Raji (cell line): ENCODE data around the gene MRPL36.

ENCODE experiments used
- POLR2A ChIP-seq: IDR thresholded peaks from 2 replicates; pipeline ENCODE4 v1.6.1; 2011; ENCODE audit warnings: low read depth, low read length, control low read depth; ENCODE audit not compliant: insufficient read depth

MRPL36 gene

DNA sequence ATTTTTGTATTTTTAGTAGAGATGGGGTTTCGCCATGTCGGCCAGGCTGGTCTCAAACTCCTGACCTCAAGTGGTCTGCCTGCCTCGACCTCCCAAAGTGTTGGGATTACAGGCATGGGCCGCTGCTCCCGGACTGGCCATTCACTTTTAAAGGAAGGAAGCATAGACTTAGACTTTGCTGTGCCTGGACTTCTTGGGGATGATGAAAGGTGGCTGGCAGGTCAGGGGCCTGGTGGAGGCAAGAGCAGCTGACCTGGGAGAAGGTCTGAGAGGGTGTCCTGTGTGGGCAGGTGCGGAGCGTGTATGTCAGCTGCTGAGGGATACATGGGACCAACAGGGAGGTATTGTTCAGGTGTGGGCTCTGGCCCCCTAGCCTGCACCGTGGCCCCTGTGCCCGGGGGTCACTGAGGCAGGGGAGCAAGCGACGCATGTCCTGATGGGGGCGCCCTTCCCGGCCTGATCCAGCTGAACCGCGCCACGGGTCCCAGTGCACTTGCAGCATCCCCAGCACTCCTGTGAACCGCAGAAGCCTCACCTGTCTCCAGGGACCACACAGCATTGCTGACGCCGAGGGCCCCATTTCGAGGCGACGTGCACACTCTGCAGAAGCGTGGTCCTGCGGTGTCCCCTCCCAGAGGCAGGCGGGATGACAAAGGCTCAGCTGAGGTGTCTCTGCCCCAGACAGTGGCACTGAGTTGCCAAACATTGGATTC, 24.6 kb upstream of the MRPL36 start:
- no peak for TF ChIP-seq POLR2A

DNA sequence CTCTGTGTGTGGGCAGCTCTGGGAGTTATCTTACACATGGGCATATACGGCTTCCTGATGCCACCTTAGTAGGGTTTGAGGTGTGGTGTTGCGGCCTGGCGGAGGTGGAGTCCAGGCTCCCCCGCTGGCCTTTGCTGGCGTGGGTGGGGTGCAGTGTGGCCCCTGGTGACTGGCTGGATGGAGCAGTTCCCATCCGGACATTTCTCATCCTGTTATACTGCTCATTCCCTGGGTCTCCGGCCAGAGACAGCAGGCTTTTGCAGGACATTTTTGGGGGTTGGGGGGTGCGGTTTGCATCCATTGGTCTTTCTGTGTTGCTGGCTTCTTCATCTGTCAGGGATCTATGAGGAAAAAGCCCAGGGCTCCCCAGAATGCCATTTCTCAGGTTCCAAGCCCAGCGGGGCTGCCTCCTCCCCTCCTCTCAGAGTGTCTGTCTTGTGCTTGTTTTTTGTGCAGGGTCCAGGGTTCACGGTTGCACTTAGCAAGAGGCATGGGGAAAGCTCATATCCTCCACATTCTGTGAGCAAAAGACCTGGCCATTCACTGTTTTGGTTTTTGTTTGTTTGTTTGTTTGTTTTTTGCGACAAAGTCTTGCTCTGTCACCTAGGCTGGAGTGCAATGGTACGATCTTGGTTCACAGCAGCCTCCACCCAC, 23.9 kb upstream of the MRPL36 start:
- no peak for TF ChIP-seq POLR2A

DNA sequence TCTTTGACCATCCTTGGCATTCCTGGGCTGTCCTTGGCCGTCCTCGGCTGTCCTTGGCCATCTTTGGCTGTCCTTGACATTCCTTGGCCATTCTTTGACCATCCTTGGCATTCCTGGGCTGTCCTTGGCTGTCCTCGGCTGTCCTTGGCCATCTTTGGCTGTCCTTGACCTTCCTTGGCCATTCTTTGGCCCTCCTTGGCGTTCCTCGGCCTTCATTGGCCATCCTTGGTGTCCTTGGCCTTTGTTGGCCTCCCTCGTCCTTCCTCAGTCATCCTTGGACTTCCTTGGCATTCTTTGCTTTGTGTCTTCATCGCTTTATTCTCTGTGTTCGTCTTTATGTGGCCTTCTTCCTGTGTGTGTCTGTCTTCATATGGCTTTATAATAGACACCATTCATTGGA, 22.2 kb upstream of the MRPL36 start:
- TF ChIP-seq POLR2A = no peak

DNA sequence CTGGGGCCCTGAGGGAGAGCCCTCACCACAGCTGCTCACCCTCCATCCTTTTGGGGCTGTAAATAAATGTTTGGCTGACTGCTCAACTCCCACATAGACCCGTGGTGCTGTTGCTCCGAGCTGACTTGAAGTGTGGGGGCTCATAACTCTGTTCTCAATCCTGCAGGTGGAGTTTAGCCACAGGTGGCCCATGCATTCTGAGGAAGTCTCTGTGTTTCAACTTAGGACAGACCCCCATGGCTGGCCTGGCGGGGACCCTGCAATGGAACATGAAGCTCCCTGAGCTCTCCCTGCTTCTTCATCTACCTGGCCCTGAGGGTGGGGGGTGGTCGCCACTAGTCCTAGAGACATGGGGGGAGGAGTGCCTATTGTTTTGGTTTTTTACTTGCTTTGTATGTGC, 21.3 kb upstream of the MRPL36 start:
- no peak for TF ChIP-seq POLR2A

DNA sequence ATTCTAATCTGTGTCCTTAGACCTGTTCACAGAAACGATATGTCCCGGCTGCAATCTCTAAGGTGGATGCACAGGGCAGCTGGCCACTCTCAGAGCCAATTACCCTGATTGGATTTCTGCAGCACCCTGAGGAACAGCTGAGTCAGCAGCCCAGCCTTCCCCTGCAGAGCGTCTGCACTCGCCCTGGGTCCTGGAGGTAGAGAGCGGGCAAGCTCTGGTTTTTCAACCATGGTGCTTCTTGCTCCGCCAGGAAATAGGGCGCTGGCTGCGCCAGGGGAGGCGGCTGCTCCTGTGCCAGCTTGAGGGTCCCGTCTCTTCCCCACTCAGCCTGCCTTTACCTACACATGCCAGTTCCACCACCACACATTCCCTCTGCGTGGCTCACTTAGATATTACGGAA, 20.7 kb upstream of the MRPL36 start:
- TF ChIP-seq POLR2A = no peak

DNA sequence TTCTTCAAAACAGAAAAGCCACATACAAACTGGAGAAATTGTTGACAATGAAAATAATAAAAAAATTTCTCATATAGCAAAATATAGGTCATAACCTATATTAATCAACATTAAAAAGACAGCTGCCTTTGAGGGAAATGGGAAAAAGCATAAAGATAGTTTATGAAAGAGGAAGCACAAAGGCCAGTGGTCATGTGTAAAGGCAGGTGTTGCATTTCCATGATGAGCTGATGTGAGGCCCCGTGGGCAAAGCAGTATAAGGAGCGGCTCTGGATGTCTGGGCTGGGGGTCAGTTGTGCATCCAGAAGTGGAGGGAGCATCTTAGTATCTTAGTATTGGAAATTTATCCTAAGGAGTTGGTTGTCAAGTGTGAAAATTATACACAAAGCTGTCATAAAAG, 19.8 kb upstream of the MRPL36 start:
- no peak for TF ChIP-seq POLR2A

DNA sequence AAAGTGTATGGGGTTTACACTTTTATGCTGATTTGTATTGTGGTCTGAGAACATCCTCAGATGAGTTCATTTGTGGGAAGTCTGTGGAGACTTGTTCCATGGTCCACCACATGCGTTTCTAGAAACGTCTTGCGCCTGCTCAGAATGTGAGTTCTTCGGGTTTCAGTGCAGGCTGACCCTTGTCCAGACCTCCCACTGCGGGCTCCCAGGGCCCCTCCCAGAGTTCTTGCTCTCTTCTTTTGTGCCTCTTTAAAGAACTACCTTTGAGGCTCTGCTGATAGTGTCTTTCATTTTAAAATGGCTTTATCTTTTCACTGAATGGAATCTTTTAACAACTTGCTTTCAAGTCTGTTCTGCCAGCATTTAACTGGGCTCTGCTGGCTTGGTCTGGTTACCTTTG, 19.1 kb upstream of the MRPL36 start:
- TF ChIP-seq POLR2A = no peak

- TF ChIP-seq POLR2A = no peak
These were observed 17.8 kb upstream of the MRPL36 start for GRCh38 chr5:1817261-1818043.

- TF ChIP-seq POLR2A = no peak
These were observed 16.2 kb upstream of the MRPL36 start for GRCh38 chr5:1815881-1816292.

- no peak for TF ChIP-seq POLR2A
These were observed 15.6 kb upstream of the MRPL36 start for GRCh38 chr5:1815071-1815786.

GRCh38 chr5:1814183-1815020, 14.8 kb upstream of the MRPL36 start:
- TF ChIP-seq POLR2A = no peak

- no peak for TF ChIP-seq POLR2A
These were observed 11.0 kb upstream of the MRPL36 start for GRCh38 chr5:1810581-1811101.

- no peak for TF ChIP-seq POLR2A
These were observed 9.9 kb upstream of the MRPL36 start for GRCh38 chr5:1809416-1810035.

DNA sequence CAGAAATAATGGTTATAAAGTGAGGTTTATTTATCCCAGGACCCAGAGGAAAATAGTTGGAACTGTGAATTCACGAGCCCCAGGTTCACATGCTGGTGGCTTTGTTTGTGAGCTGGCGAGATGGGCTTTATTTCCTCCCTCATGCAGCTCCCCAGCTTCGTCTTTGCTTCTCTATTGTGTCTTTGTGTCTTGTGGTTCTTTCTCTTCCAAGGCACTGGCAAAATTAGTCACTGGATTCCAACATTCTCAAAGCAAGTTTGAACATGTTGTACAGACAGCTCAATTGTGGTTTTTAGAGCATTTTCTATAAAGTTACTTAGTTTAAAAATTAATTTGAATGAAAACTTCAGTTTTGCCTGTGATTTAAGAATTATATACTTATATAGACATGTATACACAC, 8.8 kb upstream of the MRPL36 start:
- no peak for TF ChIP-seq POLR2A
